HepG2 (cell line): ENCODE measurements around the gene BICRAL. TPM values are rescaled to one million over a fixed set of nuclear protein-coding genes. Genes with fewer than 3 reads are reported as not detected.
"Not testable (repeated sequence)": the region's sequence is repeated elsewhere in the genome, so short reads cannot be mapped to it uniquely, and the experiment has no call there.

Experiments
- ATAC-seq: fragments of 200-7000 bp; cut with Tn5 transposase; 3 replicates; pipeline ENCODE4 v1.9.1; 2020; ENCODE audit warnings: mild to moderate bottlenecking, moderate library complexity
- BruUV-seq: library from RNA; stranded (reverse); fragments of 400-500 nt; replicated peaks from 2 replicates; lab custom pipeline; 2021; lab: Mats Ljungman, UMichigan
- CTCF ChIA-PET: fragments of 300-600 bp; formaldehyde crosslinking; extraction: SDS; loops from one replicate; lab custom pipeline; 2021; ENCODE audit warnings: low total read pairs, inconsistent platforms, low intra/inter-chr PET ratio; lab: Yijun Ruan, JAX
- POLR2A ChIA-PET: fragments of 350-600 bp; sonication (Branson Sonifier 250); formaldehyde crosslinking; loops from one replicate; lab custom pipeline; 2020; ENCODE audit warnings: antibody characterized with exemption, inconsistent platforms; lab: Yijun Ruan, JAX
- DNase-seq: peaks from one replicate; pipeline ENCODE4 v3.0.0-alpha.2; 2015; ENCODE audit warnings: low spot score
- FAIRE-seq: peaks from 3 replicates; lab custom pipeline; 2011; peaks lifted over from hg19 to GRCh38; lab: Jason Lieb, UNC
- H2AFZ ChIP-seq: one replicate; pipeline ENCODE4 v1.6.1; 2011; ENCODE audit warnings: low read length, inconsistent platforms
- H3K27ac ChIP-seq: fragments of 300-600 bp; 3 replicates; pipeline ENCODE4 v1.8.0; 2011; ENCODE audit warnings: mixed run types, mild to moderate bottlenecking, mixed read lengths, low read length, inconsistent platforms; ENCODE audit not compliant: insufficient read depth; ENCODE audit errors: extremely low read length
- H3K27me3 ChIP-seq, 2 experiments: fragments of 200-600 bp in 1 of 2; 2 replicates in 1 of 2; 3 replicates in 1 of 2; pipeline versions ENCODE4 v1.6.0 to v1.8.0; 2011; ENCODE audit warnings: low read length in 2 of 2, mild to moderate bottlenecking in 2 of 2, moderate library complexity in 2 of 2, inconsistent platforms in 1 of 2; ENCODE audit not compliant: insufficient read depth in 2 of 2, control insufficient read depth in 1 of 2
- H3K36me3 ChIP-seq, 2 experiments: fragments of 200-600 bp in 1 of 2; replicated peaks in 1 of 2; 2 replicates in 1 of 2; 3 replicates in 1 of 2; pipeline versions ENCODE4 v1.5.1 to v1.8.0; 2011; ENCODE audit warnings: low read length in 2 of 2, inconsistent platforms in 1 of 2; ENCODE audit not compliant: insufficient read depth in 2 of 2, control insufficient read depth in 1 of 2
- H3K4me1 ChIP-seq: 2 replicates; pipeline ENCODE4 v1.5.1; 2012; ENCODE audit warnings: low read length, inconsistent platforms; ENCODE audit not compliant: insufficient read depth
- H3K4me2 ChIP-seq: 2 replicates; pipeline ENCODE4 v1.6.0; 2011; ENCODE audit warnings: low read depth, low read length, inconsistent platforms
- H3K4me3 ChIP-seq, 3 experiments: fragments of 200-600 bp in 1 of 3; sonication (generic), shearing (Covaris generic) in 1 of 3; replicated peaks in 1 of 3; 2 replicates each; pipeline ENCODE4 v1.5.1; 2011 to 2016; ENCODE audit warnings: low read length in 3 of 3, inconsistent platforms in 2 of 3, low read depth in 2 of 3, mild to moderate bottlenecking in 2 of 3, control low read depth in 1 of 3, mixed read lengths in 1 of 3; ENCODE audit not compliant: insufficient read depth in 1 of 3
- H3K79me2 ChIP-seq: one replicate; pipeline ENCODE4 v1.6.1; 2011; ENCODE audit warnings: low read length, inconsistent platforms; ENCODE audit not compliant: insufficient read depth
- H3K9ac ChIP-seq: 2 replicates; pipeline ENCODE4 v1.6.0; 2011; ENCODE audit warnings: mild to moderate bottlenecking, low read depth, low read length, inconsistent platforms; ENCODE audit not compliant: insufficient read depth
- H3K9me3 ChIP-seq: 2 replicates; pipeline ENCODE4 v1.5.1; 2012; ENCODE audit warnings: mild to moderate bottlenecking, low read length
- H4K20me1 ChIP-seq: 2 replicates; pipeline ENCODE4 v1.6.0; 2011; ENCODE audit warnings: inconsistent platforms, mild to moderate bottlenecking, low read length, moderate library complexity; ENCODE audit not compliant: insufficient read depth
- ARNTL ChIP-seq: sonication (generic); formaldehyde crosslinking; IDR thresholded peaks from 2 replicates; pipeline ENCODE4 v1.4.0; 2020; ENCODE audit warnings: mild to moderate bottlenecking, missing genetic modification reagents
- BHLHE40 ChIP-seq: IDR thresholded peaks from 2 replicates; pipeline ENCODE4 v1.6.1; 2011; ENCODE audit warnings: low read length, improper control_type of control experiment
- ERF ChIP-seq: IDR thresholded peaks from 2 replicates; pipeline ENCODE4 v1.6.1; 2018; ENCODE audit warnings: missing biosample characterization, missing genetic modification reagents
- POLR2G ChIP-seq: fragments of 200-400 bp; formaldehyde crosslinking; IDR thresholded peaks from 2 replicates; pipeline ENCODE4 v1.6.1; 2018; ENCODE audit warnings: mild to moderate bottlenecking, low read depth, low read length, moderate library complexity
- SMAD9 ChIP-seq: sonication (generic); formaldehyde crosslinking; IDR thresholded peaks from 2 replicates; pipeline ENCODE4 v1.5.1; 2020; ENCODE audit warnings: mild to moderate bottlenecking, missing genetic modification reagents
- TAF1 ChIP-seq: sonication (generic); formaldehyde crosslinking; IDR thresholded peaks from 2 replicates; pipeline ENCODE4 v1.4.0; 2020; ENCODE audit warnings: missing genetic modification reagents
- ZNF251 ChIP-seq: sonication (generic); formaldehyde crosslinking; IDR thresholded peaks from 2 replicates; pipeline ENCODE4 v1.9.0; 2021; ENCODE audit warnings: mild to moderate bottlenecking, missing genetic modification reagents
- ZNF589 ChIP-seq: sonication (generic); formaldehyde crosslinking; conservative IDR thresholded peaks from 2 replicates; pipeline ENCODE4 v1.8.0; 2022; ENCODE audit warnings: mild to moderate bottlenecking, moderate library complexity, missing genetic modification reagents
- ZNF720 ChIP-seq: sonication (generic); formaldehyde crosslinking; IDR thresholded peaks from 2 replicates; pipeline ENCODE4 v1.4.0; 2020; ENCODE audit warnings: missing genetic modification reagents
- WGBS: methylation state at CpG from one replicate; pipeline ENCODE4 v1.1.6; 2017; ENCODE audit warnings: low lambda C conversion rate; 5-methylcytosine and 5-hydroxymethylcytosine counted together
- in situ Hi-C: cut with HindIII; loops from 2 replicates; pipeline ENCODE4 v1.10.0; 2017; ENCODE audit warnings: low pct_unique_long_range_greater_than_20kb; ENCODE audit not compliant: extremely low pct_ligation_motif_present
- intact Hi-C: fragments of 100-400 bp; cut with micrococcal nuclease; formaldehyde crosslinking; loops from one replicate; pipeline ENCODE4 v1.10.0; 2022; ENCODE audit not compliant: unreplicated experiment
- polyA plus RNA-seq, 8 experiments: library from polyadenylated mRNA; depleted of rRNA in 3 of 8; stranded (reverse) in 7 of 8; unstranded in 1 of 8; fragments of >200 nt; fragmentation: Illumina TruSeq in 4 of 8; extraction: Trizol in 4 of 8; gene quantifications; 2 replicates each; pipeline versions ENCODE4 v1.2.1 to v1.2.3, GENCODE V29; 2011 to 2016; ENCODE audit warnings: low read depth in 4 of 8, missing spikeins in 1 of 8, mixed read lengths in 1 of 8; ENCODE audit not compliant: insufficient read depth in 1 of 8
- total RNA-seq, 5 experiments: library from RNA; depleted of rRNA; stranded (reverse); fragments of >200 nt; fragmentation: Illumina TruSeq; extraction: Trizol; gene quantifications; 2 replicates each; pipeline ENCODE4 v1.2.3, GENCODE V29; 2016; ENCODE audit warnings: low read depth in 1 of 5
- TF ChIP-seq, protein P1 (sequence below), 2 experiments: sonication (generic) in 1 of 2; formaldehyde crosslinking in 1 of 2; IDR thresholded peaks; 2 replicates each; pipeline versions ENCODE4 v1.4.0 to v1.6.1; 2016 to 2020; ENCODE audit warnings: borderline replicate concordance in 1 of 2, low read depth in 1 of 2, mild to moderate bottlenecking in 1 of 2, missing genetic modification reagents in 1 of 2
- TF ChIP-seq, protein P2 (sequence below): sonication (generic); formaldehyde crosslinking; IDR thresholded peaks from 2 replicates; pipeline ENCODE4 v1.5.0; 2020; ENCODE audit warnings: missing genetic modification reagents
- TF ChIP-seq, protein P3 (sequence below): sonication (generic); formaldehyde crosslinking; IDR thresholded peaks from 2 replicates; pipeline ENCODE4 v1.4.0; 2020; ENCODE audit warnings: missing genetic modification reagents, low read depth, mild to moderate bottlenecking, borderline replicate concordance

The BICRAL gene
- total and polyA plus RNA-seq, 2 of the 13 experiments (the other 11 are each of a cell fraction or from before 2014, with no cell fraction given), result 5.0 to 13.5 TPM

DNA sequence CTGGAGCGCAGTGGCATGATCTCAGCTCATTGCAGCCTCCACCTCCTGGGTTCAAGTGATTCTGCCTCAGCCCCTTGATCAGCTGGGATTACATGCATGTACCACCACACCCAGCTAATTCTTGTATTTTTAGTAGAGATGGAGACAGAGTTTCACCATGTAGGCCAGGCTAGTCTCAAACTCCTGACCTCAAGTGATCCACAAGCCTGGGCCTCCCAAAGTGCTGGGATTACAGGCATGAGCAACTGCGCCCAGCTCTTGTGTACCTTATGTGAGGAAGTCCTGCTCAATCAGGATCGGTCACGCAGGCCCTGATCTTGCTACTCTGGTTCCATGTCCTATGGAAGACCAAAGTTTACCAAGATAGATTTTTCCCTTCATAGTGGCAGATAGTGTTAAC lies 106.3 kb downstream of the BICRAL start:
- H3K4me2 ChIP-seq, H4K20me1 ChIP-seq, intact Hi-C loops, H2AFZ ChIP-seq, FAIRE-seq, H3K27ac ChIP-seq, ATAC-seq, H3K4me3 ChIP-seq, DNase-seq, BruUV-seq, CTCF ChIA-PET, H3K9ac ChIP-seq, in situ Hi-C loops, H3K27me3 ChIP-seq, H3K9me3 ChIP-seq: not testable (repeated sequence)
- POLR2A ChIA-PET, result interaction anchor here (7.3 kb wide), 1 partner anchor 8 kb away, joined by 147 read pairs; the partner anchor contains the start of gene RPL7L1
- Histone ChIP-seq H3K79me2 (peaks cover 11% of the 10 kb centered on the region), H3K36me3 (peaks cover 24 to 32% of the 10 kb centered on the region in 2 experiments), H3K4me1 (peaks cover 44% of the 10 kb centered on the region)
- 93% methylated on average over 4 of the region's 4 CpGs for WGBS
- 0 out of 2 replicates have a peak, but pooled peaks have one; percentile 1 for TF ChIP-seq POLR2G

DNA sequence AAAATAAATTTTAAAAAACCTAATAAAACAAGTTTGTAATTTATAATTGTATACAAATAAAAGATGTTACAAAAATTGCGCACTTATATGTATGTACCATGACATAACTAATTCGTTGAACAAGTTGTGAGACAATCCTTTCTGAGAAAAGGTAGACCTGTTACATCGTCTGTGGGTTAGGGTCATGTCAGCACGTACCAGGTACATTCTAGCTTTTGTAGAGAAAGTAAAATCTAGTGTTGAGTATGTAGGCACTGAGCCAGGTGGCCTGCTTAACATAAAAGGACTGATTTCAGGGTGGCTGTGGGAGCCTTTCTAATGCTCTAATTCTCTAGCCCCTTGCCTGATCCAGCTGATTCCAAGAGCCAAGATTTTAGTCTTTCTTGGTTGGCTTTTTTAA lies 108.0 kb downstream of the BICRAL start:
- Histone ChIP-seq H3K9ac (peak overlapping the region; percentile 93), H3K36me3 (peaks cover 11 to 16% of the 10 kb centered on the region in 2 experiments), H3K4me3 (peak overlapping the region; percentile 75 to 95 (median 86)), H3K4me2 (peak overlapping the region; percentile 89), H2AFZ (no peak overlapping the region), H4K20me1 (no peaks in the 10 kb centered on the region), H3K27me3 (no peaks in the 10 kb centered on the region), H3K4me1 (peaks cover 44% of the 10 kb centered on the region), H3K79me2 (no peaks in the 10 kb centered on the region), H3K9me3 (no peaks in the 10 kb centered on the region), H3K27ac (peak overlapping the region; percentile 94)
- DNase-seq (no peak), FAIRE-seq (no peak), ATAC-seq (peak; percentile 4)
- CTCF ChIA-PET, result no interaction called here
- in situ Hi-C loops (no loop called here), intact Hi-C loops (loop anchor here (1.0 to 5.0 kb wide), 2 partner anchors 11 to 163 kb away; partner anchors contain the start of gene RPL7L1)
- no TSS peak for BruUV-seq
- WGBS, result 63% methylated on average over 4 of the region's 4 CpGs
- POLR2A ChIA-PET, result interaction anchor here (0.6 to 7.3 kb wide), 8 partner anchors 10 to 802 kb away, joined by 3 to 147 read pairs (median 8); partner anchors contain the start of genes BICRAL, CNPY3, RPL7L1 and TBCC
- TF ChIP-seq ZNF589 (CRISPR knock-in tag) (no peak), TAF1 (CRISPR knock-in tag) (no peak), ZNF720 (no peak), ERF (CRISPR knock-in tag) (no peak), ZNF251 (CRISPR knock-in tag) (no peak), ARNTL (CRISPR knock-in tag) (no peak), SMAD9 (CRISPR knock-in tag) (no peak), BHLHE40 (no peak)
- TF ChIP-seq, protein P1, sequence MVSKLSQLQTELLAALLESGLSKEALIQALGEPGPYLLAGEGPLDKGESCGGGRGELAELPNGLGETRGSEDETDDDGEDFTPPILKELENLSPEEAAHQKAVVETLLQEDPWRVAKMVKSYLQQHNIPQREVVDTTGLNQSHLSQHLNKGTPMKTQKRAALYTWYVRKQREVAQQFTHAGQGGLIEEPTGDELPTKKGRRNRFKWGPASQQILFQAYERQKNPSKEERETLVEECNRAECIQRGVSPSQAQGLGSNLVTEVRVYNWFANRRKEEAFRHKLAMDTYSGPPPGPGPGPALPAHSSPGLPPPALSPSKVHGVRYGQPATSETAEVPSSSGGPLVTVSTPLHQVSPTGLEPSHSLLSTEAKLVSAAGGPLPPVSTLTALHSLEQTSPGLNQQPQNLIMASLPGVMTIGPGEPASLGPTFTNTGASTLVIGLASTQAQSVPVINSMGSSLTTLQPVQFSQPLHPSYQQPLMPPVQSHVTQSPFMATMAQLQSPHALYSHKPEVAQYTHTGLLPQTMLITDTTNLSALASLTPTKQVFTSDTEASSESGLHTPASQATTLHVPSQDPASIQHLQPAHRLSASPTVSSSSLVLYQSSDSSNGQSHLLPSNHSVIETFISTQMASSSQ (IDR thresholded peaks at IDR 0.05; ENCODE audit: low read depth), result no peak
- TF ChIP-seq, protein P1 (CRISPR knock-in tag; IDR thresholded peaks at IDR 0.05; ENCODE audit: borderline replicate concordance), result no peak
- TF ChIP-seq, protein P2, sequence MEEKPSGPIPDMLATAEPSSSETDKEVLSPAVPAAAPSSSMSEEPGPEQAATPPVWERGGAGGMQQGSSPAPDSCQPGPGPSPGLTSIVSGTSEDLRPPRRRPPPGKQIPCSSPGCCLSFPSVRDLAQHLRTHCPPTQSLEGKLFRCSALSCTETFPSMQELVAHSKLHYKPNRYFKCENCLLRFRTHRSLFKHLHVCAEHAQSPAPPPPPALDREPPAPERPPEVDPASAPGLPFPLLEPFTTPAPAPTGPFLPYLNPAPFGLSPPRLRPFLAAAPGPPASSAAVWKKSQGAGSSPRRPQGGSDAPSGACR (CRISPR knock-in tag), result no peak
- TF ChIP-seq, protein P3, sequence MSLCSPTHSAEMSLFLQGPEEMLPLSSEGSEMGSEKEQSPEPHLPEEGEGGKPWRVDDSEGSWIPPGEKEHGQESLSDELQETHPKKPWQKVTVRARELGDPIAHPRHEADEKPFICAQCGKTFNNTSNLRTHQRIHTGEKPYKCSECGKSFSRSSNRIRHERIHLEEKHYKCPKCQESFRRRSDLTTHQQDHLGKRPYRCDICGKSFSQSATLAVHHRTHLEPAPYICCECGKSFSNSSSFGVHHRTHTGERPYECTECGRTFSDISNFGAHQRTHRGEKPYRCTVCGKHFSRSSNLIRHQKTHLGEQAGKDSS (CRISPR knock-in tag), result no peak
